ENCODE measurements around the gene SCAF1.

- no peak for TF ChIP-seq GATA3 (IDR thresholded peaks at IDR 0.05; ENCODE audit: low read depth, low read length)
- TF ChIP-seq GATA2 (IDR thresholded peaks at IDR 0.05; ENCODE audit: low read depth, low read length), result no peak
Observed at GRCh38 chr19:49664171-49665035, 22.4 kb downstream of the SCAF1 start.
